ENCODE measurements around the gene GPX4. TPM values are rescaled to one million over a fixed set of nuclear protein-coding genes. Genes with fewer than 3 reads are reported as not detected.

The GPX4 gene
- total and polyA plus RNA-seq, 2 experiments from 2014 or later, result 759 to 860 TPM

DNA sequence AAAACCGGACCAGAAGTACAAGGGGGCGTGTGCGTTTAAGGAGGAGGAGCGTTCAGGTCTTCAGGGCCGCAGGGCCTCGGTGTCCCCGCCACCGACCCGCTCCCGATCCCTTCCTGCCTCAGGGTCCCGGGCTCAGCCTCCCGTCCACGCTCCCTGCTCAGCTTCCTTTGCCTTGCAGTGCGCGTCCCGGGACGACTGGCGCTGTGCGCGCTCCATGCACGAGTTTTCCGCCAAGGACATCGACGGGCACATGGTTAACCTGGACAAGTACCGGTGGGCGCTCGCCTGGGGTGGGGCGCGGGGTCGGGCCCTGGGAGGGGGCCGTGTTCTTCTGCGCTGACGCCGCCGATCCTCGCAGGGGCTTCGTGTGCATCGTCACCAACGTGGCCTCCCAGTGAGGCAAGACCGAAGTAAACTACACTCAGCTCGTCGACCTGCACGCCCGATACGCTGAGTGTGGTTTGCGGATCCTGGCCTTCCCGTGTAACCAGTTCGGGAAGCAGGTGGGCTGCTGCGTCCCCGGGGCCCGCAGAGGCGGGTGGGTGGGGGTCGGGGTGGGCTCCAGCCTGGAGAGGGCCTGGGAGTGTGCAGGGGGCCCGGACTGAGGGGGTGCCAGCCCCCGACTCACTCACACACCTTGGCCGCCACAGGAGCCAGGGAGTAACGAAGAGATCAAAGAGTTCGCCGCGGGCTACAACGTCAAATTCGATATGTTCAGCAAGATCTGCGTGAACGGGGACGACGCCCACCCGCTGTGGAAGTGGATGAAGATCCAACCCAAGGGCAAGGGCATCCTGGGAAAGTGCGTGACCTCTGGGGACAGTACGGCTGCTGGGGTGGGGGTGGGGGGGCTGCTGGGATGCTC is 1.4 kb downstream of the GPX4 start:
- Histone ChIP-seq H3K27me3 (no peaks in the 10 kb centered on the region), H3K9me3 (ENCODE audit: low read depth) (no peaks in the 10 kb centered on the region), H3K27ac (peak overlapping the region; percentile 97), H3K36me3 (peaks cover 10% of the 10 kb centered on the region), H3K4me3 (peak overlapping the region; percentile 97), H3K4me1 (ENCODE audit: low read depth) (peaks cover 28% of the 10 kb centered on the region)
- TF ChIP-seq, protein P1, sequence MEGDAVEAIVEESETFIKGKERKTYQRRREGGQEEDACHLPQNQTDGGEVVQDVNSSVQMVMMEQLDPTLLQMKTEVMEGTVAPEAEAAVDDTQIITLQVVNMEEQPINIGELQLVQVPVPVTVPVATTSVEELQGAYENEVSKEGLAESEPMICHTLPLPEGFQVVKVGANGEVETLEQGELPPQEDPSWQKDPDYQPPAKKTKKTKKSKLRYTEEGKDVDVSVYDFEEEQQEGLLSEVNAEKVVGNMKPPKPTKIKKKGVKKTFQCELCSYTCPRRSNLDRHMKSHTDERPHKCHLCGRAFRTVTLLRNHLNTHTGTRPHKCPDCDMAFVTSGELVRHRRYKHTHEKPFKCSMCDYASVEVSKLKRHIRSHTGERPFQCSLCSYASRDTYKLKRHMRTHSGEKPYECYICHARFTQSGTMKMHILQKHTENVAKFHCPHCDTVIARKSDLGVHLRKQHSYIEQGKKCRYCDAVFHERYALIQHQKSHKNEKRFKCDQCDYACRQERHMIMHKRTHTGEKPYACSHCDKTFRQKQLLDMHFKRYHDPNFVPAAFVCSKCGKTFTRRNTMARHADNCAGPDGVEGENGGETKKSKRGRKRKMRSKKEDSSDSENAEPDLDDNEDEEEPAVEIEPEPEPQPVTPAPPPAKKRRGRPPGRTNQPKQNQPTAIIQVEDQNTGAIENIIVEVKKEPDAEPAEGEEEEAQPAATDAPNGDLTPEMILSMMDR (IDR thresholded peaks at IDR 0.05; ENCODE audit: low read depth, low read length), result no peak
- peak; percentile 53 to 63 for DNase-seq (ENCODE audit: low read depth in 1 of 2, low spot score in 1 of 2)

DNA sequence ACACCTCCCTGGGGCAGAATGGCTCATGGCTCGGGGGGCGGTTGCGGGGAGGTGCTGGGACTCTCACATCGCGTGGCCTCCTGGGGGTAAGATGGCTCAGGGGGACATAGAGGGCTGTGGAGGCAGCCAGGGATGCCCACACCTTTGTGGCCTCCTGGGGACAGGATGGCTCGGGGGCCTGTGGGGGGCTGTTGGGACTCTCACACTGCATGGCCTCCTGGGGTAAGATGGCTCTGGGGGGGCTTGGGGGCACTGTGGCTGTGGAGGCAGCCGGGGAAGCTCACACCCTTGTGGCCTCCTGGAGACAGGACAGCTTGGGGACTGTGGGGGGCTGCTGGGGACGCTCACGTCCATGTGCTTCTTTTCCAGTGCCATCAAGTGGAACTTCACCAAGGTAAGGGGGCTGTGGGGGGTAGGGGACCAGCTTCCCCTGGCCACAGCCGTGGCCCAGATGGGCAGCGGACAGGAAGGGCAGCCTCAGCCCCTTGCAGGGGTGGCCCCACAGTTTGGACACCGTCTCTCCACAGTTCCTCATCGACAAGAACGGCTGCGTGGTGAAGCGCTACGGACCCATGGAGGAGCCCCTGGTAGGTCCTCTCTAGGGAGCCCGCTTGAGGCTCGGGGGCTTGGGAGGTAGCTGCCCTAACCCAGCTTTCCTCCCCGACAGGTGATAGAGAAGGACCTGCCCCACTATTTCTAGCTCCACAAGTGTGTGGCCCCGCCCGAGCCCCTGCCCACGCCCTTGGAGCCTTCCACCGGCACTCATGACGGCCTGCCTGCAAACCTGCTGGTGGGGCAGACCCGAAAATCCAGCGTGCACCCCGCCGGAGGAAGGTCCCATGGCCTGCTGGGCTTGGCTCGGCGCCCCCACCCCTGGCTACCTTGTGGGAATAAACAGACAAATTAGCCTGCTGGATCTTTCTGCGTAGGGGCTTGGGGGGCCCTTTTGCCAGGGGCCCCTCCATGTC is 2.4 kb downstream of the GPX4 start:
- no peak for DNase-seq (ENCODE audit: low read depth in 1 of 2, low spot score in 1 of 2)
- Histone ChIP-seq H3K9me3 (ENCODE audit: low read depth) (no peaks in the 10 kb centered on the region), H3K27me3 (no peaks in the 10 kb centered on the region), H3K4me1 (ENCODE audit: low read depth) (peaks cover 27% of the 10 kb centered on the region), H3K4me3 (no peak overlapping the region), H3K36me3 (peaks cover 10% of the 10 kb centered on the region), H3K27ac (peak overlapping the region; percentile 38)
- TF ChIP-seq, protein P1 (IDR thresholded peaks at IDR 0.05; ENCODE audit: low read depth, low read length), result no peak

DNA sequence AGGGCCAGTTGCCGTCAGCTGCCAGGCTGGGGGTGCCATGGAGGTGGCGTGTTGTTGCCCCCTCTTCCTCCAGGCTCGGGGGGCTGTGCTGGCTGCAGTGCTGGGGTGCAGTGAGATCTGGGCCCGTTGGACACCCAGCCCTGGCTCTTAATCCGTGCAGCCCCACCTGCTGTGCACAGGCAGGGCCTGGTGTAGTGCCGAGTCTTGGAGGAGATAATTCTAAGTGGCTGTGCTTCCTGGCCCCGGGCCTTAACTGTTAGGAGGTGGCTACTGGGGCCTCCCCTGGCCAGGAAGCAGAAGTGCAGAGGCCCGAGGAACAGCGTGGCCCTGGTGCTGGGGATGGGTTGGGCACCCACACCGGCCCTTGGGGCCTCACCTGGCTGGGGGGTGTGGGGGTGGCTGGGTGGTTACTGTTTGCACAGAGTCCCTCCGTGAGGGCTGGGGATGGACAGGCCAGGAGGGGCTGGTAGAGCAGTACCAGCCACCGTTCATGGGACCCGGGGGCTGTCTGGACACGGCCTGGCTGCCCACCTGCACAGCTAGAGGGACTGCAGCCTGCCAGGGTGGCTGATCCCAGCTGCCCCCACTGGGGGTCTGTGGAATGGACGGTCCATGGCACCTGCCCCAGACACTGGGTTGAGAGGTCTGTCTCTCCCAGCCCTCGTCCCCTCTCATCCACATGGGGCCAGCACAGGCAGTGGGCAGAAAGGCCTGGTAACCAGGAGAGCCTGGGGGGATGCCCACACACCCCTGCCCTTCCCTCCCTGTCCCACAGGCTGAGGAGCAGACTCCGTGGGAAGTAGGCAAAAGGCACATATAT is 3.3 kb downstream of the GPX4 start:
- peaks cover 10% of the 10 kb centered on the region for H3K36me3 ChIP-seq
- DNase-seq (ENCODE audit: low read depth in 1 of 2, low spot score in 1 of 2), result peak; percentile 57 to 72
- peaks cover 18% of the 10 kb centered on the region for H3K4me1 ChIP-seq (ENCODE audit: low read depth)
- H3K4me3 ChIP-seq, result no peak overlapping the region
- TF ChIP-seq, protein P1 (IDR thresholded peaks at IDR 0.05; ENCODE audit: low read depth, low read length), result peak; percentile 12
- no peaks in the 10 kb centered on the region for H3K9me3 ChIP-seq (ENCODE audit: low read depth)
- H3K27me3 ChIP-seq, result no peaks in the 10 kb centered on the region
- H3K27ac ChIP-seq, result peak overlapping the region; percentile 38

DNA sequence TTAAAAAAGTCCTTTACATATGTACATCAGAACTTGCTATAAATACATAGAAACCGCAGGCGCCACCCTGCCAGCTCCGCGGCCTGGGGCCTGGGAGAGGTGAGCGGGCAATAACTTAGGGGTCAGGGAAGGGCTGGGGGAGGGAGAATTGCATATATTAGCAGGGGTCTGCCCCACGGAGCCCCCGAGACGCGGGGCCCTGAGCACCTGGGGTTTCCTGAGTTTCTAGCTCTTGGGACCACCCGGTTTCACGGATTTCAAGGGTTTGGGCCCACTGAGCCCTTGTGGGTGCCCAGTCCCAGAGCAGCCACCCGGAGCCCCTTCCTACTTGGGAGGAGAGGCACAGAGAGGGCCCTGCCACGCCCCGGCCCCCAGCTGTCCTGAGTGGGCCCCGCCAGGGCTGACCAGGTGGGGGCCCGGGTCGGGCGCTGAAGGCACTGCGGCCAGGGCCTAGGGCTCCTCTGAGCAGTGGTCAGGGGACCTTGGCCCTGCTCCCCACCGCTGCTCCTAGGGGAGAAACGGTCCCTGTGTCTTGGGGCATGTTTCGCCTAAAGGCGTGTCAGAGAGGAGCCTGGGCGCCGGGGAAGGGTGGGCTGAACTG is 4.0 kb downstream of the GPX4 start:
- Histone ChIP-seq H3K9me3 (ENCODE audit: low read depth) (no peaks in the 10 kb centered on the region), H3K27ac (peak overlapping the region; percentile 38), H3K4me1 (ENCODE audit: low read depth) (peaks cover 14% of the 10 kb centered on the region), H3K27me3 (no peaks in the 10 kb centered on the region), H3K4me3 (no peak overlapping the region), H3K36me3 (peaks cover 10% of the 10 kb centered on the region)
- no peak for DNase-seq (ENCODE audit: low read depth in 1 of 2, low spot score in 1 of 2)
- TF ChIP-seq, protein P1 (IDR thresholded peaks at IDR 0.05; ENCODE audit: low read depth, low read length), result no peak
